ENCODE data around the gene DAP.

Gene DAP

DNA sequence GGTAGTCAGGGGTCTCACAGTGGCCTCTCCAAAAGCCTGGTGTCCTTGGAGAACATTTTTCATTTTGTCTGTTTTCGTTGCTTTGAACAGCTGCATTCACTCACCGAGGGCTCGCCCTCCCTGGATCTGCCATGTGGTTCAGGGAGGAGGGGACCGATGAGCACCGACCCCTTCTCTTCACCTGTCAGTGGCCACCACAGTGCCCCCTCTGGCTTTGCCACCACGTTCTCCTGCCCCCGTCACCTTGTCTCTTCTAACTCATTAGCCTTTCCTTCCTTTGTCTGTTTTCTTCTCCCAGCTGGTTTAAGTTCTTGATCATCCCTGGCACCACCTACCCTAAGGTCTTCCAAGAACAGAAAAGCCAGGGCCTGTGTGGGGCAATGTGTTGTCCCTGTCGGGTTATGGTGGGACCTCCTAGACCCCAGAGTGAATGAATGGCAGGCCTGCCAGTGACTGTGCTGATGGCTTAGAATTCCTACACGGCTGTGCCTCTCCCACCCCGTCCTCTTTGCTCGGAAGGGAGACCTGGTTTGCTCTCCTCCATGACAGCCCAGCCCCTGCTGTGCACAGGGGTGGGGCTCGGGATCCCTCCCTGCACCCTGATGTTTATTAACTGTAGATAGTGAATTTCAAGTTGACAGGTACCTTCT is 107.2 kb downstream of the DAP start:
- no peak overlapping the region for H3K27ac ChIP-seq (ENCODE audit: low read depth, low read length)

DNA sequence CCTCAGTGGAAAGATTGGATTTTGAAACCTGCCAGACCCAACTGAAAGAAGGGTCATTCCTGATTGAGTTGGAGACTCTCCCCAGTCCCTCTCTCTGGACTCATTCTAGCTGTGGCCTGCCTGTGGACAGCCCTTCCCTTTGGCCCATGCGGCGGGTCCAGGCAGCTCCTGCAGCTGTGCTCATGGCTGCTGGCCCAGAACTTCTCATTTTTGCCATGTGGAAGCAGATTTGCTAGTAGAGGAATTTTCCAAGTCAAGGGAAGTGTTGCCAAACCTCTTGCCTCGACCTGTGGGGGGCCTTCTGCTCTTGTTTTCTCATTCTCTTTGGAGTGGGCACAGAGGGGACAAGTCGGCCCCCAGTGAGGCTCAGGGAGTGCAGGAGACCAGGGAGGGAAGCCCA is 108.0 kb downstream of the DAP start:
- Histone ChIP-seq H3F3A (ENCODE audit: insufficient read depth) (peaks cover 6% of the 10 kb centered on the region; the same call in 1 of the 2 replicates), H3K27me3 (ENCODE audit: low read length) (no peaks in the 10 kb centered on the region), H4K20me1 (ENCODE audit: low read depth, low read length) (no peaks in the 10 kb centered on the region), H3K9me3 (ENCODE audit: insufficient read depth, low read length) (no peaks in the 10 kb centered on the region), H3K36me3 (ENCODE audit: low read length) (no peaks in the 10 kb centered on the region), H3K4me3 (ENCODE audit: insufficient read depth, low read length, poor library complexity, severe bottlenecking) (no peak overlapping the region), H3K4me2 (ENCODE audit: low read depth, low read length, poor library complexity, severe bottlenecking) (no peak overlapping the region), H3K27ac (ENCODE audit: low read depth, low read length) (no peak overlapping the region), H3K79me2 (ENCODE audit: insufficient read depth, low read length) (no peaks in the 10 kb centered on the region), H2AFZ (ENCODE audit: low read depth, low read length, severe bottlenecking) (no peak overlapping the region), H3K9me2 (replicated peaks; ENCODE audit: insufficient read depth, low read length) (no peaks in the 10 kb centered on the region), H3K9ac (ENCODE audit: low read length) (no peak overlapping the region)
- TF ChIP-seq, protein P1, sequence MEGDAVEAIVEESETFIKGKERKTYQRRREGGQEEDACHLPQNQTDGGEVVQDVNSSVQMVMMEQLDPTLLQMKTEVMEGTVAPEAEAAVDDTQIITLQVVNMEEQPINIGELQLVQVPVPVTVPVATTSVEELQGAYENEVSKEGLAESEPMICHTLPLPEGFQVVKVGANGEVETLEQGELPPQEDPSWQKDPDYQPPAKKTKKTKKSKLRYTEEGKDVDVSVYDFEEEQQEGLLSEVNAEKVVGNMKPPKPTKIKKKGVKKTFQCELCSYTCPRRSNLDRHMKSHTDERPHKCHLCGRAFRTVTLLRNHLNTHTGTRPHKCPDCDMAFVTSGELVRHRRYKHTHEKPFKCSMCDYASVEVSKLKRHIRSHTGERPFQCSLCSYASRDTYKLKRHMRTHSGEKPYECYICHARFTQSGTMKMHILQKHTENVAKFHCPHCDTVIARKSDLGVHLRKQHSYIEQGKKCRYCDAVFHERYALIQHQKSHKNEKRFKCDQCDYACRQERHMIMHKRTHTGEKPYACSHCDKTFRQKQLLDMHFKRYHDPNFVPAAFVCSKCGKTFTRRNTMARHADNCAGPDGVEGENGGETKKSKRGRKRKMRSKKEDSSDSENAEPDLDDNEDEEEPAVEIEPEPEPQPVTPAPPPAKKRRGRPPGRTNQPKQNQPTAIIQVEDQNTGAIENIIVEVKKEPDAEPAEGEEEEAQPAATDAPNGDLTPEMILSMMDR (IDR thresholded peaks at IDR 0.05; ENCODE audit: insufficient read depth, low read length, poor library complexity, severe bottlenecking): no peak
- no peak for TF ChIP-seq EZH2phosphoT487 (conservative IDR thresholded peaks at IDR 0.05; ENCODE audit: low read length)

More for the DNA sequence above, 107.2 kb downstream of the DAP start:
- Histone ChIP-seq H4K20me1 (ENCODE audit: low read depth, low read length) (no peaks in the 10 kb centered on the region), H3K27me3 (ENCODE audit: low read length) (no peaks in the 10 kb centered on the region), H3K9me3 (ENCODE audit: insufficient read depth, low read length) (no peaks in the 10 kb centered on the region), H3K36me3 (ENCODE audit: low read length) (no peaks in the 10 kb centered on the region), H3K4me2 (ENCODE audit: low read depth, low read length, poor library complexity, severe bottlenecking) (no peak overlapping the region), H2AFZ (ENCODE audit: low read depth, low read length, severe bottlenecking) (no peak overlapping the region), H3K9ac (ENCODE audit: low read length) (no peak overlapping the region), H3K79me2 (ENCODE audit: insufficient read depth, low read length) (no peaks in the 10 kb centered on the region), H3F3A (ENCODE audit: insufficient read depth) (peaks cover 6% of the 10 kb centered on the region; the same call in 1 of the 2 replicates), H3K9me2 (replicated peaks; ENCODE audit: insufficient read depth, low read length) (no peaks in the 10 kb centered on the region), H3K4me3 (ENCODE audit: insufficient read depth, low read length, poor library complexity, severe bottlenecking) (no peak overlapping the region)
- no peak for TF ChIP-seq EZH2phosphoT487 (conservative IDR thresholded peaks at IDR 0.05; ENCODE audit: low read length)
- TF ChIP-seq, protein P1 (IDR thresholded peaks at IDR 0.05; ENCODE audit: insufficient read depth, low read length, poor library complexity, severe bottlenecking): no peak

DNA sequence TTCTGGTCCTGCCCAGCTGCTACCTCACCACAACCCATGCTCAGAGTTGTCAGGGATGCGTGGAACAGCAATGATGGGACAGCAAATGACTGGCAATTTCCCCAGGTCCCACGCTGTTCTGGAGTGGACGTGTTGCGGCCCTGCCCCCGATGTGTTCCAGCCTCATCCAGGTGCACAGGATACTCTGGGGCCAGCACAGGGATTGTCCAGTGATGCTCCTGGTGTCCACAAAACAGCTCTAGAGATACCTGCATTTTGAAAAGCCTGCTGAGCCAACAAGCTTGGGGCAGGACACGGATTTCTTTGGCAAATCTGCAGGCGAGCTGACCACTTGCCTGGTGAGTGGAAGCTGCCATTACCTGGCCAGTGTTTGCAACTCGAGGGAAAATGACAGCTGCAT is 108.4 kb downstream of the DAP start:
- Histone ChIP-seq H3K27me3 (ENCODE audit: low read length) (no peaks in the 10 kb centered on the region), H3K4me2 (ENCODE audit: low read depth, low read length, poor library complexity, severe bottlenecking) (no peak overlapping the region), H2AFZ (ENCODE audit: low read depth, low read length, severe bottlenecking) (no peak overlapping the region), H3K9me2 (replicated peaks; ENCODE audit: insufficient read depth, low read length) (no peaks in the 10 kb centered on the region), H3K9me3 (ENCODE audit: insufficient read depth, low read length) (no peaks in the 10 kb centered on the region), H3K9ac (ENCODE audit: low read length) (no peak overlapping the region), H3K27ac (ENCODE audit: low read depth, low read length) (no peak overlapping the region), H4K20me1 (ENCODE audit: low read depth, low read length) (no peaks in the 10 kb centered on the region), H3F3A (ENCODE audit: insufficient read depth) (peaks cover 2% of the 10 kb centered on the region; the same call in 1 of the 2 replicates), H3K36me3 (ENCODE audit: low read length) (no peaks in the 10 kb centered on the region), H3K79me2 (ENCODE audit: insufficient read depth, low read length) (no peaks in the 10 kb centered on the region; the same call in 1 of the 2 replicates), H3K4me3 (ENCODE audit: insufficient read depth, low read length, poor library complexity, severe bottlenecking) (no peak overlapping the region)
- no peak for TF ChIP-seq EZH2phosphoT487 (conservative IDR thresholded peaks at IDR 0.05; ENCODE audit: low read length)
- TF ChIP-seq, protein P1 (IDR thresholded peaks at IDR 0.05; ENCODE audit: insufficient read depth, low read length, poor library complexity, severe bottlenecking): no peak

Measured in SU-DHL-6 (cell line).